GM12878 (cell line): Measurements from ENCODE around the gene GALNT17. TPM values are rescaled to one million over a fixed set of nuclear protein-coding genes. Genes with fewer than 3 reads are reported as not detected.

Experiments
- ATAC-seq: fragments of 200-7000 bp; cut with Tn5 transposase; 3 replicates; pipeline ENCODE4 v1.9.1; 2020; ENCODE audit warnings: mild to moderate bottlenecking, moderate library complexity
- BruUV-seq: library from RNA; stranded (reverse); fragments of 400-500 nt; replicated peaks from 2 replicates; lab custom pipeline; 2021; lab: Mats Ljungman, UMichigan
- CTCF ChIA-PET: fragments of 300-600 bp; sonication (Branson Sonifier 250); formaldehyde crosslinking; extraction: SDS; loops from one replicate; lab custom pipeline; 2021; ENCODE audit warnings: inconsistent platforms; lab: Yijun Ruan, JAX
- POLR2A ChIA-PET: fragments of 350-600 bp; formaldehyde crosslinking; extraction: SDS; loops from one replicate; lab custom pipeline; 2021; ENCODE audit warnings: inconsistent platforms; lab: Charles Lee
- RAD21 ChIA-PET: fragments of 300-600 bp; sonication (Branson Sonifier 250); formaldehyde crosslinking; loops from one replicate; lab custom pipeline; 2023; ENCODE audit warnings: antibody characterized with exemption; ENCODE audit not compliant: unreplicated experiment; lab: Charles Lee
- SMC1A ChIA-PET: fragments of 300-600 bp; sonication (Branson Sonifier 250); formaldehyde crosslinking; loops from one replicate; lab custom pipeline; 2023; ENCODE audit not compliant: unreplicated experiment, uncharacterized antibody; lab: Charles Lee
- DNase-seq: peaks from one replicate; pipeline ENCODE4 v3.0.0-alpha.2; 2011; ENCODE audit warnings: low read depth, low spot score
- FAIRE-seq: peaks from 3 replicates; lab custom pipeline; 2011; peaks lifted over from hg19 to GRCh38; lab: Jason Lieb, UNC
- H2AFZ ChIP-seq: 2 replicates; pipeline ENCODE4 v1.6.0; 2011; ENCODE audit warnings: low read depth, low read length, control low read depth; ENCODE audit not compliant: control insufficient read depth
- H3K27ac ChIP-seq: 2 replicates; pipeline ENCODE4 v1.5.1; 2011; ENCODE audit warnings: control low read depth; ENCODE audit not compliant: control insufficient read depth, insufficient read depth
- H3K27me3 ChIP-seq, 2 experiments: replicated peaks in 1 of 2; 2 replicates each; pipeline versions ENCODE4 v1.6.0 to v1.6.1; 2011; ENCODE audit warnings: low read length in 1 of 2; ENCODE audit not compliant: control insufficient read depth in 2 of 2, insufficient read depth in 2 of 2
- H3K36me3 ChIP-seq, 2 experiments: 2 replicates each; pipeline ENCODE4 v1.5.1; 2011; ENCODE audit warnings: low read length in 1 of 2; ENCODE audit not compliant: control insufficient read depth in 2 of 2, insufficient read depth in 2 of 2
- H3K4me1 ChIP-seq: 2 replicates; pipeline ENCODE4 v1.6.1; 2011; ENCODE audit warnings: mild to moderate bottlenecking, low read length, moderate library complexity, mixed read lengths; ENCODE audit not compliant: control insufficient read depth, insufficient read depth
- H3K4me2 ChIP-seq: 2 replicates; pipeline ENCODE4 v1.6.0; 2011; ENCODE audit warnings: control low read depth; ENCODE audit not compliant: control insufficient read depth, insufficient read depth
- H3K4me3 ChIP-seq: fragments of 200-600 bp; sonication (generic); 2 replicates; pipeline ENCODE4 v1.5.1; 2016
- H3K79me2 ChIP-seq: 2 replicates; pipeline ENCODE4 v1.6.0; 2011; ENCODE audit warnings: low read length; ENCODE audit not compliant: control insufficient read depth, insufficient read depth
- H3K9ac ChIP-seq: 2 replicates; pipeline ENCODE4 v1.8.0; 2011; ENCODE audit warnings: low read length, control low read depth, mixed read lengths; ENCODE audit not compliant: control insufficient read depth, insufficient read depth
- H3K9me3 ChIP-seq: replicated peaks from 3 replicates; pipeline ENCODE4 v1.5.1; 2011; ENCODE audit warnings: mild to moderate bottlenecking, low read length; ENCODE audit not compliant: control insufficient read depth, insufficient read depth
- H4K20me1 ChIP-seq: 2 replicates; pipeline ENCODE4 v1.6.0; 2011; ENCODE audit not compliant: control insufficient read depth, insufficient read depth
- BCLAF1 ChIP-seq: fragments of 450-650 bp; IDR thresholded peaks from 2 replicates; pipeline ENCODE4 v1.6.1; 2017; ENCODE audit warnings: antibody characterized with exemption, mild to moderate bottlenecking, moderate library complexity
- CBX3 ChIP-seq: fragments of 200-600 bp; sonication (generic); IDR thresholded peaks from 2 replicates; pipeline ENCODE4 v1.6.1; 2016; ENCODE audit warnings: low read depth, borderline replicate concordance
- CUX1 ChIP-seq: IDR thresholded peaks from 2 replicates; pipeline ENCODE4 v1.6.1; 2012; ENCODE audit warnings: improper control_type of control experiment, low read depth, low read length; ENCODE audit not compliant: insufficient replicate concordance
- IKZF2 ChIP-seq, 2 experiments: fragments of 450-650 bp; IDR thresholded peaks; 2 replicates each; pipeline ENCODE4 v1.6.1; 2017; ENCODE audit warnings: mild to moderate bottlenecking in 2 of 2, moderate library complexity in 2 of 2
- KAT2A ChIP-seq: conservative IDR thresholded peaks from 2 replicates; pipeline ENCODE4 v1.6.1; 2011; ENCODE audit warnings: low read depth, low read length; ENCODE audit not compliant: control insufficient read depth
- NR2C2 ChIP-seq: IDR thresholded peaks from 2 replicates; pipeline ENCODE4 v1.6.1; 2011; ENCODE audit warnings: borderline replicate concordance, low read depth; ENCODE audit not compliant: control insufficient read depth, insufficient read length
- PBX3 ChIP-seq: IDR thresholded peaks from 2 replicates; pipeline ENCODE4 v1.6.1; 2011; ENCODE audit warnings: mild to moderate bottlenecking, low read depth, low read length, moderate library complexity; ENCODE audit not compliant: insufficient replicate concordance
- RELB ChIP-seq: fragments of 450-650 bp; IDR thresholded peaks from 2 replicates; pipeline ENCODE4 v1.6.1; 2017; ENCODE audit warnings: low read depth, mild to moderate bottlenecking, moderate library complexity
- STAT1 ChIP-seq: fragments of 450-650 bp; conservative IDR thresholded peaks from 2 replicates; pipeline ENCODE4 v1.6.1; 2014; ENCODE audit warnings: antibody characterized with exemption, mild to moderate bottlenecking
- YY1 ChIP-seq: IDR thresholded peaks from 2 replicates; pipeline ENCODE4 v1.6.1; 2011; ENCODE audit warnings: low read depth, mild to moderate bottlenecking, low read length
- WGBS: methylation state at CpG from one replicate; pipeline ENCODE4 v1.1.6; 2016; ENCODE audit warnings: low lambda C conversion rate; ENCODE audit not compliant: insufficient replicate concordance, insufficient coverage; ENCODE audit errors: missing lambda C conversion rate; 5-methylcytosine and 5-hydroxymethylcytosine counted together
- in situ Hi-C: fragments of 300-500 bp; cut with MboI; formaldehyde crosslinking; loops from 9 replicates; pipeline ENCODE4 v1.14.3; 2018; ENCODE audit warnings: mixed read lengths
- intact Hi-C: fragments of 100-400 bp; cut with micrococcal nuclease; formaldehyde crosslinking; loops from one replicate; pipeline ENCODE4 v1.14.2; 2022; ENCODE audit not compliant: unreplicated experiment
- polyA plus RNA-seq, 11 experiments: library from polyadenylated mRNA; depleted of rRNA in 4 of 11; unstranded in 6 of 11; stranded (reverse) in 5 of 11; fragments of >200 nt; fragmentation: Nextera tagmentation in 4 of 11; fragmentation: Illumina TruSeq in 1 of 11; extraction: Ambion mirVana in 4 of 11; extraction: Trizol in 1 of 11; gene quantifications; 1 replicate in 1 of 11; 2 replicates in 10 of 11; pipeline versions ENCODE4 v1.2.1 to v1.2.3, GENCODE V29; 2011 to 2016; ENCODE audit warnings: inconsistent platforms in 2 of 11, missing spikeins in 2 of 11, low read depth in 1 of 11
- total RNA-seq, 4 experiments: library from RNA; depleted of rRNA in 3 of 4; stranded (reverse); fragments of >200 nt in 3 of 4; fragmentation: Illumina TruSeq in 1 of 4; extraction: Trizol in 1 of 4; gene quantifications; 2 replicates each; pipeline versions ENCODE4 v1.2.1 to v1.2.3, GENCODE V29; 2013 to 2021

The GALNT17 gene
- total and polyA plus RNA-seq, 10 of the 15 experiments (the other 5 are each of a cell fraction or from before 2014, with no cell fraction given), result 0.12 to 0.15 TPM; not detected in 8

- intact Hi-C loops (no loop called here), in situ Hi-C loops (no loop called here)
- CTCF ChIA-PET, result no interaction called here
- BruUV-seq, result no TSS peak
- DNase-seq (no peak), ATAC-seq (no peak), FAIRE-seq (no peak)
- RAD21 ChIA-PET, result no interaction called here
- H4K20me1 ChIP-seq, result no peaks in the 10 kb centered on the region
- H3K4me3 ChIP-seq, result no peak overlapping the region
- no peak overlapping the region for H3K27ac ChIP-seq
- no peaks in the 10 kb centered on the region; the same call in 2 of the 3 replicates for H3K9me3 ChIP-seq
- no peak overlapping the region for H2AFZ ChIP-seq
- H3K36me3 ChIP-seq, result no peaks in the 10 kb centered on the region
- POLR2A ChIA-PET, result no interaction called here
- no peaks in the 10 kb centered on the region for H3K79me2 ChIP-seq
- H3K27me3 ChIP-seq, result no peaks in the 10 kb centered on the region
- no peak overlapping the region for H3K9ac ChIP-seq
- no peak overlapping the region for H3K4me2 ChIP-seq
- no peaks in the 10 kb centered on the region for H3K4me1 ChIP-seq
- SMC1A ChIA-PET, result no interaction called here
- 24% methylated on average over 4 of the region's 4 CpGs for WGBS
- TF ChIP-seq CUX1 (no peak), STAT1 (no peak), RELB (no peak), NR2C2 (no peak), BCLAF1 (no peak), IKZF2 (IDR thresholded peaks at IDR 0.05) (no peak), PBX3 (no peak), YY1 (no peak), CBX3 (no peak), KAT2A (no peak)
Measured at GRCh38 chr7:71135116-71135515, 3.2 kb downstream of the GALNT17 start.
